HepG2 (cell line): ENCODE measurements around the gene ZNF84. TPM values are rescaled to one million over a fixed set of nuclear protein-coding genes. Genes with fewer than 3 reads are reported as not detected.
A peak's percentile ranks its signal among the peaks of the same experiment; 100 is the strongest.

Experiments
- AHR ChIP-seq: IDR thresholded peaks from 2 replicates; pipeline ENCODE4 v1.6.1; 2018; ENCODE audit warnings: missing genetic modification reagents, missing compliant biosample characterization
- ESRRA ChIP-seq: sonication (generic); formaldehyde crosslinking; IDR thresholded peaks from 2 replicates; pipeline ENCODE4 v1.5.1; 2020; ENCODE audit warnings: mild to moderate bottlenecking, low read depth, missing genetic modification reagents
- HDAC1 ChIP-seq: sonication (generic); formaldehyde crosslinking; IDR thresholded peaks from 2 replicates; pipeline ENCODE4 v1.5.1; 2020; ENCODE audit warnings: mild to moderate bottlenecking, missing genetic modification reagents
- HMG20A ChIP-seq: IDR thresholded peaks from 2 replicates; pipeline ENCODE4 v1.6.1; 2016; ENCODE audit warnings: borderline replicate concordance
- NR2C2 ChIP-seq: sonication (generic); formaldehyde crosslinking; IDR thresholded peaks from 2 replicates; pipeline ENCODE4 v1.4.0; 2020; ENCODE audit warnings: missing genetic modification reagents, mild to moderate bottlenecking, moderate library complexity, borderline replicate concordance
- RFXAP ChIP-seq: sonication (generic); formaldehyde crosslinking; IDR thresholded peaks from 2 replicates; pipeline ENCODE4 v1.4.0; 2020; ENCODE audit warnings: missing genetic modification reagents, borderline replicate concordance
- SAFB2 ChIP-seq: sonication (generic); formaldehyde crosslinking; IDR thresholded peaks from 2 replicates; pipeline ENCODE4 v1.5.1; 2020; ENCODE audit warnings: missing genetic modification reagents, low read depth, mild to moderate bottlenecking, borderline replicate concordance
- U2AF1 ChIP-seq: fragments of 200-400 bp; formaldehyde crosslinking; optimal IDR thresholded peaks from 2 replicates; pipeline ENCODE3; 2017; ENCODE audit warnings: mild to moderate bottlenecking, low read depth, low read length
- ZBTB33 ChIP-seq: sonication (generic); formaldehyde crosslinking; IDR thresholded peaks from 2 replicates; pipeline ENCODE4 v1.4.0; 2020; ENCODE audit warnings: missing genetic modification reagents
- ZFP1 ChIP-seq: IDR thresholded peaks from 2 replicates; pipeline ENCODE4 v1.6.1; 2016
- ZNF33B ChIP-seq: sonication (generic); formaldehyde crosslinking; IDR thresholded peaks from 2 replicates; pipeline ENCODE4 v1.5.1; 2020; ENCODE audit warnings: mild to moderate bottlenecking, missing genetic modification reagents
- ZNF552 ChIP-seq: sonication (generic); formaldehyde crosslinking; IDR thresholded peaks from 2 replicates; pipeline ENCODE4 v1.9.0; 2022; ENCODE audit warnings: missing genetic modification reagents, mild to moderate bottlenecking, borderline replicate concordance
- ZNF557 ChIP-seq: sonication (generic); formaldehyde crosslinking; IDR thresholded peaks from 2 replicates; pipeline ENCODE4 v1.4.0; 2020; ENCODE audit warnings: missing genetic modification reagents
- ZNF567 ChIP-seq: sonication (generic); formaldehyde crosslinking; IDR thresholded peaks from 2 replicates; pipeline ENCODE4 v1.8.1; 2023; ENCODE audit warnings: mild to moderate bottlenecking, missing genetic modification reagents, borderline replicate concordance
- ZNF883 ChIP-seq: sonication (generic); formaldehyde crosslinking; IDR thresholded peaks from 2 replicates; pipeline ENCODE4 v1.5.1; 2020; ENCODE audit warnings: mild to moderate bottlenecking, missing genetic modification reagents; ENCODE audit errors: not compliant biosample characterization
- ZSCAN9 ChIP-seq: IDR thresholded peaks from 2 replicates; pipeline ENCODE4 v1.6.1; 2016; ENCODE audit warnings: borderline replicate concordance
- polyA plus RNA-seq, 8 experiments: library from polyadenylated mRNA; depleted of rRNA in 3 of 8; stranded (reverse) in 7 of 8; unstranded in 1 of 8; fragments of >200 nt; fragmentation: Illumina TruSeq in 4 of 8; extraction: Trizol in 4 of 8; gene quantifications; 2 replicates each; pipeline versions ENCODE4 v1.2.1 to v1.2.3, GENCODE V29; 2011 to 2016; ENCODE audit warnings: low read depth in 4 of 8, missing spikeins in 1 of 8, mixed read lengths in 1 of 8; ENCODE audit not compliant: insufficient read depth in 1 of 8
- total RNA-seq, 5 experiments: library from RNA; depleted of rRNA; stranded (reverse); fragments of >200 nt; fragmentation: Illumina TruSeq; extraction: Trizol; gene quantifications; 2 replicates each; pipeline ENCODE4 v1.2.3, GENCODE V29; 2016; ENCODE audit warnings: low read depth in 1 of 5
- TF ChIP-seq, protein P1 (sequence below): sonication (generic); formaldehyde crosslinking; IDR thresholded peaks from 2 replicates; pipeline ENCODE4 v1.8.0; 2022; ENCODE audit warnings: mild to moderate bottlenecking, missing genetic modification reagents, borderline replicate concordance
- TF ChIP-seq, protein P2 (sequence below): sonication (generic); formaldehyde crosslinking; IDR thresholded peaks from 2 replicates; pipeline ENCODE4 v1.8.1; 2023; ENCODE audit warnings: mild to moderate bottlenecking, missing genetic modification reagents
- TF ChIP-seq, protein P3 (sequence below): sonication (generic); formaldehyde crosslinking; IDR thresholded peaks from 2 replicates; pipeline ENCODE4 v1.8.1; 2023; ENCODE audit warnings: mild to moderate bottlenecking, inconsistent platforms, moderate library complexity, missing genetic modification reagents, borderline replicate concordance
- TF ChIP-seq, protein P4 (sequence below): sonication (generic); formaldehyde crosslinking; IDR thresholded peaks from 2 replicates; pipeline ENCODE4 v1.5.1; 2020; ENCODE audit warnings: missing genetic modification reagents, mild to moderate bottlenecking, borderline replicate concordance

ZNF84 gene
- total and polyA plus RNA-seq, 2 of the 13 experiments (the other 11 are each of a cell fraction or from before 2014, with no cell fraction given) = 15.5 to 21.8 TPM

DNA sequence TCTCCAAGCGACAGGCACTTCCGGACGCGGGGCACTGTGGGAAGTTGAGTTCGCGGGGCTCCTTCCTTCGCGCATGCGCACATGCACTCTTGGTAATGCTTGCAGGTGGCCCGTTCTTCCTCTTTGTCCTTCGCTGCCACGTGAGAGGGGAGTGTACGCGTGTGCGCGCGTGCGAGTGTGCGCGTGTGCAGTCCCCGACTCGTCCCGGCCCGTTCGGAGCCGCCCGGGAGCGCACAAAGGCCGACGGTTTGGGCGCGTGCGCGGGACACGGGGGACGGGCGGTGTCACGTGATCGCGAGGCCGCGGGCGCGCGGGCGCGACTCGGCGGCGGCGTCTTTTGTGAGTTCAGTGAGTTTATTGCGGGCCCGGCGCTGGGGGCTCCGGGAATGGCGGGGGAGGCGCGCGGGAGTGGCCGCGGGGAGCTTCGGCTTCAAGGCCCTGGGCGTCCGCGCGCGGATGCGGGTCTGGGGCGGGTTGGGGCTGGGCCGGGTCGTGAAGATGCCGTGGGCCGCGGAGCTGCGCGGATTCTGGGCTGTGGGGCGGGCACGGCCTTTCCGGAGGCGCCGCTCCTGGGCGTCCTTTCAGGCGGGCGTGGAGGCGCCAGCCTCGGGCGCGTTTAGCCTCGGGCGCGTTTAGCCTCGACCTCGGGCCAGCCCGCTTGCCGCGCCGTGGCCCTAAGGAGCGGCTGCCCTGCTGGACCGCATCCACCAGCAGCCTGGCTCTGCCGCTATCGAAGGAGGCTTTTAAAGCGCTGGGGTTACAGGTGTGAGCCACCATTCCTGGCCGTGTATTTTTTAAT, at the start of gene ZNF84 (continued):
- TF ChIP-seq AHR (CRISPR knock-in tag) = no peak; the same call in 1 of the 2 replicates
- TF ChIP-seq ZSCAN9 (CRISPR knock-in tag) = peak; percentile 56; the same call in 1 of the 2 replicates
- TF ChIP-seq ZFP1 (CRISPR knock-in tag) = peak; percentile 76; the same call in 1 of the 2 replicates
- TF ChIP-seq ESRRA = peak; percentile 91
- TF ChIP-seq SAFB2 (CRISPR knock-in tag) = 0 out of 2 replicates have a peak, but pooled peaks have one; percentile 43
- no peak for TF ChIP-seq HMG20A (CRISPR knock-in tag)
- TF ChIP-seq, protein P1, sequence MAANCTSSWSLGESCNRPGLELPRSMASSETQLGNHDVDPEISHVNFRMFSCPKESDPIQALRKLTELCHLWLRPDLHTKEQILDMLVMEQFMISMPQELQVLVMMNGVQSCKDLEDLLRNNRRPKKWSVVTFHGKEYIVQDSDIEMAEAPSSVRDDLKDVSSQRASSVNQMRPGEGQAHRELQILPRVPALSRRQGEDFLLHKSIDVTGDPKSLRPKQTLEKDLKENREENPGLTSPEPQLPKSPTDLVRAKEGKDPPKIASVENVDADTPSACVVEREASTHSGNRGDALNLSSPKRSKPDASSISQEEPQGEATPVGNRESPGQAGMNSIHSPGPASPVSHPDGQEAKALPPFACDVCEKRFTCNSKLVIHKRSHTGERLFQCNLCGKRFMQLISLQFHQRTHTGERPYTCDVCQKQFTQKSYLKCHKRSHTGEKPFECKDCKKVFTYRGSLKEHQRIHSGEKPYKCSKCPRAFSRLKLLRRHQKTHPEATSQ (CRISPR knock-in tag) = no peak
- peak; percentile 33; the same call in 1 of the 2 replicates for TF ChIP-seq ZNF567 (CRISPR knock-in tag)
- peak; percentile 65 for TF ChIP-seq NR2C2 (CRISPR knock-in tag)
- TF ChIP-seq, protein P2, sequence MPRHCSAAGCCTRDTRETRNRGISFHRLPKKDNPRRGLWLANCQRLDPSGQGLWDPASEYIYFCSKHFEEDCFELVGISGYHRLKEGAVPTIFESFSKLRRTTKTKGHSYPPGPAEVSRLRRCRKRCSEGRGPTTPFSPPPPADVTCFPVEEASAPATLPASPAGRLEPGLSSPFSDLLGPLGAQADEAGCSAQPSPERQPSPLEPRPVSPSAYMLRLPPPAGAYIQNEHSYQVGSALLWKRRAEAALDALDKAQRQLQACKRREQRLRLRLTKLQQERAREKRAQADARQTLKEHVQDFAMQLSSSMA (CRISPR knock-in tag) = no peak
- TF ChIP-seq ZBTB33 = peak; percentile 7; the same call in 1 of the 2 replicates
- peak; percentile 35; the same call in 1 of the 2 replicates for TF ChIP-seq HDAC1 (CRISPR knock-in tag)
- TF ChIP-seq ZNF883 = no peak
- TF ChIP-seq ZNF33B (CRISPR knock-in tag) = peak; percentile 80; the same call in 1 of the 2 replicates
- peak; percentile 94; the same call in 1 of the 2 replicates for TF ChIP-seq ZNF552
- TF ChIP-seq, protein P3, sequence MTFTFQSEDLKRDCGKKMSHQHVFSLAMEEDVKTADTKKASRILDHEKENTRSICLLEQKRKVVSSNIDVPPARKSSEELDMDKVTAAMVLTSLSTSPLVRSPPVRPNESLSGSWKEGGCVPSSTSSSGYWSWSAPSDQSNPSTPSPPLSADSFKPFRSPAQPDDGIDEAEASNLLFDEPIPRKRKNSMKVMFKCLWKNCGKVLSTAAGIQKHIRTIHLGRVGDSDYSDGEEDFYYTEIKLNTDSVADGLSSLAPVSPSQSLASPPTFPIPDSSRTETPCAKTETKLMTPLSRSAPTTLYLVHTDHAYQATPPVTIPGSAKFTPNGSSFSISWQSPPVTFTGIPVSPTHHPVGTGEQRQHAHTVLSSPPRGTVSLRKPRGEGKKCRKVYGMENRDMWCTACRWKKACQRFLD = peak; percentile 96; the same call in 1 of the 2 replicates
- TF ChIP-seq U2AF1 = no peak
- TF ChIP-seq RFXAP (CRISPR knock-in tag) = no peak; the same call in 1 of the 2 replicates
- TF ChIP-seq, protein P4, sequence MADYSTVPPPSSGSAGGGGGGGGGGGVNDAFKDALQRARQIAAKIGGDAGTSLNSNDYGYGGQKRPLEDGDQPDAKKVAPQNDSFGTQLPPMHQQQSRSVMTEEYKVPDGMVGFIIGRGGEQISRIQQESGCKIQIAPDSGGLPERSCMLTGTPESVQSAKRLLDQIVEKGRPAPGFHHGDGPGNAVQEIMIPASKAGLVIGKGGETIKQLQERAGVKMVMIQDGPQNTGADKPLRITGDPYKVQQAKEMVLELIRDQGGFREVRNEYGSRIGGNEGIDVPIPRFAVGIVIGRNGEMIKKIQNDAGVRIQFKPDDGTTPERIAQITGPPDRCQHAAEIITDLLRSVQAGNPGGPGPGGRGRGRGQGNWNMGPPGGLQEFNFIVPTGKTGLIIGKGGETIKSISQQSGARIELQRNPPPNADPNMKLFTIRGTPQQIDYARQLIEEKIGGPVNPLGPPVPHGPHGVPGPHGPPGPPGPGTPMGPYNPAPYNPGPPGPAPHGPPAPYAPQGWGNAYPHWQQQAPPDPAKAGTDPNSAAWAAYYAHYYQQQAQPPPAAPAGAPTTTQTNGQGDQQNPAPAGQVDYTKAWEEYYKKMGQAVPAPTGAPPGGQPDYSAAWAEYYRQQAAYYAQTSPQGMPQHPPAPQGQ = no peak
- no peak; the same call in 1 of the 2 replicates for TF ChIP-seq ZNF557 (CRISPR knock-in tag)
